GM10266 (cell line): ENCODE results near the gene TNIP1.

ENCODE experiments used
- DNase-seq: peaks from one replicate; pipeline ENCODE4 v3.0.0; 2012; ENCODE audit errors: extremely low spot score
- TF ChIP-seq, protein P1 (sequence below): IDR thresholded peaks from 2 replicates; pipeline ENCODE4 v1.5.1; 2012; ENCODE audit warnings: mild to moderate bottlenecking, low read depth; ENCODE audit not compliant: control insufficient read depth, insufficient read depth; ENCODE audit errors: missing control alignments

TNIP1 gene

DNA sequence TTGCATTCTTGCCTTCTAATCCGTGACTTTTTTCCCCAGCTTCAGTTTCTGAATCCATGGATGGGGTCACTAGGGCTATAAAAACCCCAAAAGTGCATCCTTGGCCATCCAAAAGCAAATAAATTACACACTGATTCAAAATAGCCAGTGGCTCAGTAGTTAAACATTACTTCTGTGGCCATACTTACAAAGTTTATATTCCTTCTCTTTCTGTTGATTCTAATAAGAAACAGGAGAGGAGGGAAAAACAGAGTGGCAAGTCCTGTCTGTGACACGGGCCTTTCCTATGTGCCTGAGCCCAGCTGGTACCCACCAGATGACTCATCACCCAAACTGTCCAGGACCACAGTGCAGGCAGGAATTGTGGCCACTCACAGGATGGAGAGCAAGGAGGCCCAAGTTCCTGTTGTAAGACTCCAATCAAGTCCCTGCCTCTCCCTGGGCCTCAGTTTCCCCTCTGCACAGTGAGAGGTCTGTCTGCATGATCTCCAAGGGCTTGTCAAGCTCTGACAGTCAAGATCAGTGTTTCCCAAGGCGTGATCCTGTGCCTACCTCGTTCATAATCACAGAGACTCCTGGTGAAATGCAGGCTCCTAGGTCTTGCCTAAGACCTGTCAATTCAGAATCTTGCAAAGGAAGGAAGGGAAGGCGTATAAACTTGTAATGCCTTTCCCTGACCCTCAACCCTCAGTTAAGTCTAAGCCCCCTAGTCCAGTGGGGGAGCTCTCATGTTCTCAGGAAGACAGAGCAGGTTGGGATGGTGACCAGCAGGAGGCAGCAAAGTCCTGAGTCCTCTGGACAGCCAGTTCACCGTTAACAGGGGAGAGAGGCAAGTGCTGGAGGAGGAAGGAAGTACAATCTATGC is 29.5 kb downstream of the TNIP1 start:
- DNase-seq: peak; percentile 75
- TF ChIP-seq, protein P1, sequence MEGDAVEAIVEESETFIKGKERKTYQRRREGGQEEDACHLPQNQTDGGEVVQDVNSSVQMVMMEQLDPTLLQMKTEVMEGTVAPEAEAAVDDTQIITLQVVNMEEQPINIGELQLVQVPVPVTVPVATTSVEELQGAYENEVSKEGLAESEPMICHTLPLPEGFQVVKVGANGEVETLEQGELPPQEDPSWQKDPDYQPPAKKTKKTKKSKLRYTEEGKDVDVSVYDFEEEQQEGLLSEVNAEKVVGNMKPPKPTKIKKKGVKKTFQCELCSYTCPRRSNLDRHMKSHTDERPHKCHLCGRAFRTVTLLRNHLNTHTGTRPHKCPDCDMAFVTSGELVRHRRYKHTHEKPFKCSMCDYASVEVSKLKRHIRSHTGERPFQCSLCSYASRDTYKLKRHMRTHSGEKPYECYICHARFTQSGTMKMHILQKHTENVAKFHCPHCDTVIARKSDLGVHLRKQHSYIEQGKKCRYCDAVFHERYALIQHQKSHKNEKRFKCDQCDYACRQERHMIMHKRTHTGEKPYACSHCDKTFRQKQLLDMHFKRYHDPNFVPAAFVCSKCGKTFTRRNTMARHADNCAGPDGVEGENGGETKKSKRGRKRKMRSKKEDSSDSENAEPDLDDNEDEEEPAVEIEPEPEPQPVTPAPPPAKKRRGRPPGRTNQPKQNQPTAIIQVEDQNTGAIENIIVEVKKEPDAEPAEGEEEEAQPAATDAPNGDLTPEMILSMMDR: peak; percentile 82

DNA sequence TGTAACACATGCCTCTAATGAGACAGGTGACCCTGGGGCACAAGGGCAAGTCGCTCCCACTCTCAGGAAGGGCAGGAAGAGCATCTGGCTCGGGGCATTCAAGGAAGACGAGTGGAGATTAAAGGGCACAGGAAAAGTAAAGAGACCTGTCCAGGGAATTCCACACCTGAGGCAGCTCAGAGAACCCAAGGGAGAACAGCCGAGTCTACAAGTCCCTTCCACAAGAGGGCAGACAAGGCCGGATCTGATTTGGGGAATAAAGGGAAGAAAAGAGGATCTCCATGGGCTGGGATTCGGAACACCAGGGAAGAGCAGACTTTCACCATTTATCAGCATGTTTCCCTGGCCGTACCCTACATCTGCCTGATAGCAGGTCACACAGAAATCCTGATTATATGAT is 32.3 kb downstream of the TNIP1 start:
- no peak for DNase-seq
- TF ChIP-seq, protein P1: no peak

DNA sequence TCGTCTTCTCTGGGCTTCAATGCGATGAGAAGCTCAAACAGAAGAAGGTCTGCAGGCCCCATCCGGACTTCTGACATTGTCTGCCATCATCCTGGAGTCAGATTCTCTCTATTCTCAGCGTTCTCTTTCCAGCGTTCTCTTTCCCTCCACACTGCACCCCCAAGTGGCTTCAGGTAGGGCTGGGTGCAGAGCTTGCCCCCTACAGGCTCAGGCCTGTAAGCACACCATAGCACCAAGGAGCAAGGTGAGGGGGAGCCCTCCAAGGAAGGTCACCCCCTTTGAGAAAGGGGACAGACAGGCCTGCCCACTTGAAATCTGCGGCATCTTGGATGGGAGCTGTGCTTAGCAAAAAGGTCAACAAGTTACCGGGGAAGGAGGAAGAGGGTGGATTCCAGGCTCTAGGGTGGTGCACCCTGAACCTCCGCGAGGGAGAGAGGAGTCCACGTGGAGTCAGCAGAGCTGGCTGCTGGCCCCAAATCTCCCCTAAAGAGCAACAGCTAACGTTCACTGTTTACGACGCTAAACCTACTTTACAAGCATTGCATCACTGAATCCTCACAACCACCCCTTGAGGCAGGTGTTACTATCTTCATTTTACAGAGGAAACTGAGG is 32.9 kb downstream of the TNIP1 start:
- no peak for DNase-seq
- TF ChIP-seq, protein P1: peak; percentile 67

DNA sequence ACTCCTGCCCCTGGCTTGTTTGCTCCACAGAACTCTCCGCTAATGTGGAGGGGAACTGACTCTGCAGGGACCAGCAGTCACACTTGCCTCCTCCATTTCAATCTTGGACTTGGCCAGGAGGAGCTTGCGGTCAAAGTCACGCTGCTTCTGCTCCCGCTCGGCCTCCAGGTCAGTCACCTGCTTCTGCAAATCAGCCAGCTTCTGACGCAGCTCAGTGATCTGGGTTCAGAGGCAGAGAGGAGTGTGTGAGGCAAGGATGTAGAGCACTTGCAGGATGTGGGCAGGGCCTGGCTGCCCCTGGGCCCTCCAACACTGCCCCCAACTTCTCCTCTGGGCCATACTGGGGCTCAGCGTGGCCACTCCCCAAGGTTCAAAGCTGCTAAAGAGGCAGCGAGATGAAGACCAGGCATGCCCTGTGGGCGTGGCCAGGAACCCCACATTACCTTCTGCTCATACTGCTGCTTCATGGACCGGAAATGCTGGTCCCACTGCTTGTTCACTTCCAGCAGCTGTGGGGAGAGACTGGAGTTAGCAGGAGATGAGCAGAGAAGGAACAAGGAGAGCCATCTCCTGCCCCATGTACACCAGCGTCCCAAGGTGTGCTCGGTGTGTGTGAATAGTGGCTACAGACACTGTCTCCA is 38.3 kb downstream of the TNIP1 start:
- no peak for DNase-seq

DNA sequence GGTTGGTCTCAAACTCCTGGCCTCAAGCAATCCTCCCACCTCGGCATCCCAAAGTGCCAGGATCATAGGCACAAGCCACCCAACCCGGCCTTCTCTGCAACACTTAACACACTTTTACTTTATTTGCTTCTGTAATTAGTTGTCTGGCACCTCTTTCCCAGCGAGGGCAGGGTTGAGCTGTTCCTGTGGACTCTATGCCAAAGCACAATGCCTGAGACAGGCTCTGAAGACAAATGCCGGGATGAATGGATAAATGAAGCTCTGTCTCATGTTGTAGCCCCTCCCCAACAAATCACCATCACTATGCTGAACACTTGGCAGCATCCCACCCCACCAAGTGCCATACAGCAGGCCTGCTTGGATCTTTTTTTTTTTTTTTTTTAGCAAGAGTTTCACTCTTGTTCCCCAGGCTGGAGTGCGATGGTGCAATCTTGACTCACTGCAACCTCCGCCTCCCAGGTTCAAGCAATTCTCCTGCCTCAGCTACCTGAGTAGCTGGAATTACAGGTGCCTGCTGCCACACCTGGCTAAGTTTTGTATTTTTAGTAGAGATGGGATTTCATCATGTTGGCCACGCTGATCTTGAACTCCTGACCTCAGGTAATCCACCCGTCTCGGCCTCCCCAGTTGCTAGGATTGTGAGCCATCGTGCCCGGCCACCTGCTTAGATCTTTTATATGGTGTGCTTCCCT is 39.1 kb downstream of the TNIP1 start:
- no peak for DNase-seq
- TF ChIP-seq, protein P1: no peak

More for the DNA sequence above, 38.3 kb downstream of the TNIP1 start:
- TF ChIP-seq, protein P1: no peak

DNA sequence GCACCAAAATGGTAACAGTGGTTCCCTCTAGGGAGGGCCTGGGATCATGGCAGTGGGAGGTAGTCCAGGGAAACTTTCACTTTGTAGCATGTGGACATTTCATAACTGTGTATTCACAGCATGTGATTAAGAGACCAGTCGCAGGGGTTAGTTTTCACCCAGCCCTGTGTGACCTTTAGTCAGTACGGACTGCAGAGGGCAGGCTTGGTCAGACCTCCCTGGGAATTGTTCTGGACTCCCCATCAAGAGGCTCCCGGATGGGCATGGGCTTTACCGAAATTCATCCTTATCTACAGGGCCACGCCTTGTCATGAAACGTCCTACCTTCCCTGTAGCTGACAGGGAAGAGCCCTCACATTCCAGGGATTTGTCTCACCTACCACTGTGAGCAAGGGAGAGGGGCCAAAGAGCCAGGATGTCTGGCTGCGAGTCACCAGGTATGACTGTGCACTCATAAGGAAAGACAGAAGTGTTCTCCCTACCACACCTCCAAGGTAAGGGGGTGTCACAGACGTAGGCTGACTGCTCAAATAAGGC is 40.6 kb downstream of the TNIP1 start:
- TF ChIP-seq, protein P1: no peak
- DNase-seq: no peak
